Immature natural killer cell (primary cell): ENCODE results near the gene KRT14. TPM values are rescaled to one million over a fixed set of nuclear protein-coding genes. Genes with fewer than 3 reads are reported as not detected.
"Not testable (repeated sequence)": the region's sequence is repeated elsewhere in the genome, so short reads cannot be mapped to it uniquely, and the experiment has no call there.

ENCODE experiments used
- DNase-seq, 3 donors: peaks; one replicate each; pipeline ENCODE4 v3.0.0; 2022; ENCODE audit warnings: mixed read lengths in 1 of 3
- H3K27ac Mint-ChIP-seq, 6 donors: one replicate each; pipeline ENCODE4 v1.8.0; 2020; ENCODE audit warnings: mixed read lengths in 6 of 6, mild to moderate bottlenecking in 5 of 6, inconsistent platforms in 4 of 6, moderate library complexity in 3 of 6
- H3K27me3 Mint-ChIP-seq, 3 donors: one replicate each; pipeline ENCODE4 v1.8.0; 2020 to 2021; ENCODE audit warnings: low read depth in 3 of 3, mild to moderate bottlenecking in 3 of 3, mixed read lengths in 3 of 3, moderate library complexity in 3 of 3, inconsistent platforms in 1 of 3
- H3K36me3 Mint-ChIP-seq, 3 donors: one replicate each; pipeline ENCODE4 v1.8.0; 2020; ENCODE audit warnings: mixed read lengths in 3 of 3, inconsistent platforms in 2 of 3, mild to moderate bottlenecking in 2 of 3
- H3K4me1 Mint-ChIP-seq, 2 donors: one replicate each; pipeline ENCODE4 v1.8.0; 2020; ENCODE audit warnings: inconsistent platforms in 2 of 2, mild to moderate bottlenecking in 2 of 2, mixed read lengths in 2 of 2, moderate library complexity in 1 of 2
- H3K4me3 Mint-ChIP-seq, 5 donors: one replicate each; pipeline ENCODE4 v1.8.0; 2020; ENCODE audit warnings: mild to moderate bottlenecking in 5 of 5, mixed read lengths in 5 of 5, inconsistent platforms in 3 of 5, moderate library complexity in 3 of 5
- H3K9me3 Mint-ChIP-seq, 6 donors: one replicate each; pipeline ENCODE4 v1.8.0; 2020; ENCODE audit warnings: mild to moderate bottlenecking in 6 of 6, mixed read lengths in 6 of 6, inconsistent platforms in 4 of 6, moderate library complexity in 3 of 6
- polyA plus RNA-seq, 3 donors: library from polyadenylated mRNA; unstranded; fragments of 300-500 nt; fragmentation: Illumina TruSeq; gene quantifications; one replicate each; pipeline ENCODE4 v1.2.3, GENCODE V29; 2021

KRT14 gene
- not detected for polyA plus RNA-seq

- Mint-ChIP-seq H3K36me3 (no peaks in the 10 kb centered on the region), H3K27ac (peak within 1 kb of the TSS in 1 of 6 donors; percentile 27), H3K4me3 (no peak within 1 kb of the TSS), H3K9me3 (no peaks in the 10 kb centered on the region), H3K27me3 (peaks cover 2 to 9% (median 8%) of the 10 kb centered on the region in 3 donors), H3K4me1 (no peaks in the 10 kb centered on the region)
- DNase-seq = no peak
These were observed at the start of gene KRT14 for GRCh38 chr17:41586863-41587495. TSS of gene KRT14 (minus strand) at chr17:41586895. CDS start at chr17:41586834, 61 bp downstream.

DNA sequence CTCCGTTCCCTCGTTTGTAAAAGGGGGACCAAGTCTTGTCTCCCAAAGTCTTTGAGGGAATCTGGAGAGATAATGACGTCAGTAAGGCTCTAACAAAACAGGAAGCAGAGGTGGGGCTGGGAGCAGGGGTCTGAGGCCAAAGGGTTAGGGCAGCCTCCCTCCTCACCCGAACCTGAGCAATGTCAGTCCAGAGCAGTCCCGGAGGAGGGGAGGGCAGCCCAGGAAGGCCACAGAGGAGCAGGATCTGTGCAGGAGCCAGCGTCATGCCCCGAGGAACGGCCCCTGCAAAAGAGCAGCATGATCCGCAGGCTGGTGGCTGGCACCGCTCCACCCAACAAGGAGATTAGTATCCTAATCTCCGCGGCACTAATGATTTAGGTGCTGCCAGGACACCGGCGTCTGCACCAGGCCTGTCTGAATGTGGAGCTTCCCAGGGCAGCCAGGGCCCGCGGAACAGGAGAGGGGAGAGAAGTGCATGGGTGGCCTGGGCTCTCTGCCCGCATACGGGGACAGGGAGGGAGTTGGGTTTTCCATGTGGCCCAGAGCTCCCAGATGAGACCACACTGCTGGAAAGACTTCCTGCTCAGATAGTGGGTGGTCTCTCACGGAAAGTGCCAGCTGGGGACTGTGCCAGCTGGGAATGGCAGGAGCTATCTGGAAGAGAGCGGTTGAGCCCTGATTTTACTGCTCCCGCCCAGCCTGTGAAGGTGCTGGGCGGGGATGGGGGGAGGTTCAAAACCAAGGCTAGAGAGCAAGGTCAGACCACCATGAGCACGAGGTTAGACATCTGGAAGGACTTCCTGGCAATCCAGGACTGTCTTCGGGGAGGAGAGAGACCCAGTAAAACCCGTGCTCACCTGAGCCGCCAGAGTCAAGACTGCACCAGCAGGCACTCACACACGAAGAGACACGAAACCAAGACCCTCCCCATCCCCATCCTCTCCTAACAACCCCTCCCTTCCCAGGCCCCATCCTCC, 48.7 kb upstream of the KRT14 start:
- Mint-ChIP-seq H3K36me3 (no peaks in the 10 kb centered on the region), H3K9me3 (no peaks in the 10 kb centered on the region), H3K4me3 (no peak overlapping the region), H3K4me1 (no peaks in the 10 kb centered on the region), H3K27ac (no peak overlapping the region), H3K27me3 (no peaks in the 10 kb centered on the region)
- no peak for DNase-seq

DNA sequence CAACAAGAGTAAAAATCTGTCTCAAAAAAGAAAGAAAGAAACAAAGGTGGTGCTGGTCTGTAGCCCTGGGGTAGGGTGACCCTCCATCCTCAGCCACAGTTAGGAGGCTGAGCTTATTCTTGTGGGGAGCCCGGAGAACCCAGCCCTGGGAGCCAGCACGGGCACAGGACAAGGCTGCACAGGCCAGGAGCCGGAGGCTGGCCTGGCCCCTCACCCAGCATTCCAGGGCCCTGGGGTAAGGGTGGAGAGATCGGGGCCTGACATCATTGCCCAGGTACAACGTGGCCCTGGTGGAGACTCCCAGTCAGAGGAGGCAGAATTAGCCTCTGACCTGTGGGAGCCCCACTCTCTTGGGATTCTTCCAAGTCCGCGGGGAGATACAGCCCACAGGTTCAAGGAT, 47.9 kb upstream of the KRT14 start:
- Mint-ChIP-seq H3K36me3 (no peaks in the 10 kb centered on the region), H3K4me3 (no peak overlapping the region), H3K27ac (no peak overlapping the region), H3K4me1 (no peaks in the 10 kb centered on the region), H3K9me3 (no peaks in the 10 kb centered on the region), H3K27me3 (no peaks in the 10 kb centered on the region)
- no peak for DNase-seq

- Mint-ChIP-seq H3K27ac (no peak overlapping the region), H3K27me3 (no peaks in the 10 kb centered on the region), H3K9me3 (no peaks in the 10 kb centered on the region), H3K4me3 (no peak overlapping the region), H3K36me3 (no peaks in the 10 kb centered on the region), H3K4me1 (no peaks in the 10 kb centered on the region)
- no peak for DNase-seq
These were observed 47.0 kb upstream of the KRT14 start for GRCh38 chr17:41633556-41634199.

DNA sequence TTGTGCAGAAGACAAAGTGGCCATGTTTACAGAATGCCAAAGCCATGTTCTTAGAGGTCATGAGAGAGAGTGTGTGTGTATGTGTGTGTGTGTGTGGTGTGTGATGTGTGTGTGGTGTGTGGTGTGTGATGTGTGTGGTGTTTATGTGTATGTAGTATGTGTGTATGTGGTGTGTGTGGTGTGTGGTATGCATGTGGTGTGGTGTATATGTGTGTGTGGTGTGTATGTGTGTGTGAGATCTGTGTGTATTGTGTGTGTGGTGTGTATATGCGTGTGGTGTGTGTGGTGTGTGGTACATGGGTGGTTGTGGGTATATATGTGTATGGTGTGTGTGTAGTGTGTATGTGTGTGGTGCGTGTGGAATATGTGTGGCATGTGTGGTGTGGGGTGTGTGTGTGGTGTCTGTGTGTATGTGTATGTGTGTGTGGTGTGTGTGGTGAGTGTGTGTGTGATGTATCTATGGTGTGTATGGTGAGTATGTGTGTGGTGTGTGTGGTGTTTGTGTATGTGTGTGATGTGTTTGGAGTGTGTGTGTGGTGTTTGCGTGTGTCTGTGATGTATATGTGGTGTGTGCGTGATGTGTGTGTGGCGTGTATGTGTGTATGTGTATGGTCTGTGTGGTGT, 45.9 kb upstream of the KRT14 start:
- Mint-ChIP-seq H3K36me3 (no peaks in the 10 kb centered on the region), H3K4me3 (no peak overlapping the region), H3K4me1 (no peaks in the 10 kb centered on the region), H3K27ac (no peak overlapping the region), H3K9me3 (no peaks in the 10 kb centered on the region), H3K27me3 (no peaks in the 10 kb centered on the region)
- DNase-seq = no peak

- no peaks in the 10 kb centered on the region for H3K4me1 Mint-ChIP-seq
These were observed 45.2 kb upstream of the KRT14 start for GRCh38 chr17:41631898-41632285.

DNA sequence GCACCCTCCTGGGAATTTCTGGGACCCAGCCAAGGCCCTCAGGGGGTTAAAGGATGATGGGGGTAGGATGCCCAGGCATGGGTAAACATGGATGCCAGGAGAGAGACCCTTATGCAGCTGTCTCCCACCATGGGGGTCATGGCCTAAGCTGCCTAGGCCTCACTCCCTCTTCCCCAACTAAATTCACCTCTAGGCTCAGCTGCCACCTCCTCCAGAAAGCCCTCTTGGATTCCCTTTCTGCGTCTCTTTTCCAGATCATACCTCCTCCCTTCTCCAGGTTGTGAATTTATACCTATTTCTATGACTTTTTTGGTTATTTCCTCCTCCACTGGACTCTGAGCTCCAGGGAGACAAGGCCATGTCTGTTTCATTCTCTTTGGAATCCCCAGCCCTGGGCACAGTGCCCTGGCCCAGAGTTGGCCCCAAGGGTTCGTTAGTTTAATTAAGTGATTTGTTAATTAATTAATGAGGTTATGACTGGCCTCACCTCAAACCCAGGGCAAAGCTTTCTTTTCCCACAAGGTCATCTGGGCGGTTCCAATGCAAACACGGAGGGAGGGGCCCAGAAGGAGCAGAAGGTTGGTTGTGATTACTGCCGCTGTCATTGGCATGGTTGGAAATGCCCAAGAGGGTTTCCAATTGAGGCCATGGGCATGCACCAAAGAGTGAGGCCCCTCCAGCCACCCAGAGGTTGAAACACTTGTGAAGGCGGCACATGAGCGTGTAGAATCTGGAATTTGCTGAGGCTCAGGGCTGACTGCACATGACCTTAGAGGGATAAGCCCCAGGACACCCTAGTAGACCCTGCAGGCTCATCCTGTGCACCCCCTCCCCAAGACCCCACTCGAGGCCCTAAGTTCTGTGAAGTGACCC, 44.6 kb upstream of the KRT14 start:
- H3K4me1 Mint-ChIP-seq = no peaks in the 10 kb centered on the region
- H3K9me3 Mint-ChIP-seq = no peaks in the 10 kb centered on the region
- no peaks in the 10 kb centered on the region for H3K27me3 Mint-ChIP-seq
- H3K36me3 Mint-ChIP-seq = no peaks in the 10 kb centered on the region
- H3K4me3 Mint-ChIP-seq = no peak overlapping the region
- no peak for DNase-seq
- no peak overlapping the region for H3K27ac Mint-ChIP-seq

More at GRCh38 chr17:41631898-41632285, 45.2 kb upstream of the KRT14 start:
- no peak for DNase-seq
- H3K27me3 Mint-ChIP-seq = no peaks in the 10 kb centered on the region
- H3K36me3 Mint-ChIP-seq = no peaks in the 10 kb centered on the region
- no peaks in the 10 kb centered on the region for H3K9me3 Mint-ChIP-seq
- no peak overlapping the region for H3K27ac Mint-ChIP-seq
- no peak overlapping the region for H3K4me3 Mint-ChIP-seq

DNA sequence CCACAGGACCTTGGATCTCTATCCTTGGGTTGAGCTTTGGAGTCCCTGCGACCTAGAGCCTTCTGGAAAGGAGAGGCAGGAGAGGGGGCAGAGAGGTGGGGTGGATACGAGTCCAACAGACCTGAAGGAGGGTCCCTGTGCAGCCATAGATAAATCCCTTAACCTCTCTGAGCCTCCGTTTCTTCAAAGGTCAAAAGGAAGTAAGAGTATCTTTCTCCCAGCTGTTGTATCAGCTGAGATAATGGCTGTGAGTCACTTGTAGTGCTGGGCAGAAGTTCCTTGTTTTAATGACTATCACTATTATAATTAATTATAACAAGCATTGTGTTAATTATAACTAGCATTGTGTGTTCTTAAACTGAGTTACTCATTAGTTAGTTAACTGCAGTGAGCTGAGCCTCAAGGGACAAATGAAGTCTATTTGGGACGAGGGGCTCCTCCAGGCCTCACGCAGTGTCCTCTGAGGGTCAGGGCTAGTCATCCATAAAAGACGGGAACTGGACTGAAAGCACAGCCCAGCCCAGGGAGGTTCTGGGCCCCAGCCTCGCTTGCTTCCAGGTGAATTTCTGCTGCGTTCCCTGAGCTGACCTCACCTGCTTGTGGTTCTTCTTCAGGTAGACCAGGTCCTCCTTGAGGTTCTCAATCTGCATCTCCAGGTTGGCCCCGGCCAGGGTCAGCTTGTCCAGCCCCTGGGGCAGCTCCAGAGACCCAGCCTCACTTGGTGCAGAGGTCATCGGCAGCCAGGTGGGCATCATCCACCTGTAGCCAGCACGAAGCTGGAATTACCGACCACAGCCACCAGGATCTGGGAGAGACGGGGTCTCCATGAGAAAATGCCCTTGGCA, 43.4 kb upstream of the KRT14 start:
- H3K36me3 Mint-ChIP-seq = no peaks in the 10 kb centered on the region
- H3K27ac Mint-ChIP-seq = no peak overlapping the region
- H3K9me3 Mint-ChIP-seq = no peaks in the 10 kb centered on the region
- H3K27me3 Mint-ChIP-seq = no peaks in the 10 kb centered on the region
- no peak overlapping the region for H3K4me3 Mint-ChIP-seq
- no peak for DNase-seq
- no peaks in the 10 kb centered on the region for H3K4me1 Mint-ChIP-seq

DNA sequence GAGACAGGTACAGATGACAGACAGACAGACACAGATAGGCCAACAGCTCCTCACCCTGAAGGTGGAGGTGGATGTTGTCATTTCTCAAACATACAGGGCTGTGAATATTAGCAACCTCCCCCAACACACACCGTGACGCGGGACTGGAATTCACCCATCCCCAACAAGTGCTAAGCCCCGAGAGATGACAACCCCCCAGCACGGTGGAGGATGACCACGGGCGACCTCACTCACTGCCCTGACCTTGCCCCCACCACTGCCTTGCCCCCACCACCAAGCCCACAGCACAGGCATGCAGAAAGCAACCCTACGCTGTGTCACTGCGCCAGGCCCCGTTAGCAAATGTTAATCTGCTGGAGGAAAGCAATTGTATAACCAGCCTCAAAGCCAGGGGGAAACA, 42.6 kb upstream of the KRT14 start:
- no peak overlapping the region for H3K27ac Mint-ChIP-seq
- no peaks in the 10 kb centered on the region for H3K4me1 Mint-ChIP-seq
- no peaks in the 10 kb centered on the region for H3K27me3 Mint-ChIP-seq
- no peak for DNase-seq
- H3K9me3 Mint-ChIP-seq = no peaks in the 10 kb centered on the region
- H3K4me3 Mint-ChIP-seq = no peak overlapping the region
- H3K36me3 Mint-ChIP-seq = no peaks in the 10 kb centered on the region

DNA sequence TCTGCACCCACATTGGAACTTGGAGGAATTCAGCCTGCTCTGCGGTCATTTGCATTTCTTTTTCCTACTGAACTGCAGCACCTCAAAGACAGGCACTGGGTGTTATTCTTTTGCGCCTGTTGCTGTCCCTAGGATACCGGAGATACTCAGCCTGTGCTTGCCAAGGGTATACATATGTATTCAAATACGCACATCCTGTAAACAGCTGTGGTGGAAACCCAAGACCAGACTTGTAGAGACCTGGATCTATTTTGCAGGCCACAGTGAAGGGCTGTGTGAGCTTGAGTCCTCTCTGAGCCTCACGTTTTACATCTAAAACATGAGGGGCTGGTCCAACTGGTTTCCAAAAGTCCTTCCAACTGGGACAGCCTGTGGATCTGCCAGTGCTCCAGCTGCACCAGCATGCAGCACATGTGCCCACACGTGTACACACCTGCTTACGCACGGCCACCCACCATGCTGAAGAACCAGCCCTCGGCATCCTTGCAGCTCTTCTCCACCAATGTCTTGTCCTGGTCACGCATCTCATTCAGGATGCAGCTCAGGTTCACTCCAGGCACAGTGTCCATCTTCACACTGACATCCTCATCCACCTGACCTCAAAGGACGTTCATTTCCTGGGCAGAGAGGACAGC, 42.0 kb upstream of the KRT14 start:
- not testable (repeated sequence) for H3K27me3 Mint-ChIP-seq, DNase-seq, H3K36me3 Mint-ChIP-seq, H3K4me1 Mint-ChIP-seq, H3K4me3 Mint-ChIP-seq, H3K9me3 Mint-ChIP-seq, H3K27ac Mint-ChIP-seq

DNA sequence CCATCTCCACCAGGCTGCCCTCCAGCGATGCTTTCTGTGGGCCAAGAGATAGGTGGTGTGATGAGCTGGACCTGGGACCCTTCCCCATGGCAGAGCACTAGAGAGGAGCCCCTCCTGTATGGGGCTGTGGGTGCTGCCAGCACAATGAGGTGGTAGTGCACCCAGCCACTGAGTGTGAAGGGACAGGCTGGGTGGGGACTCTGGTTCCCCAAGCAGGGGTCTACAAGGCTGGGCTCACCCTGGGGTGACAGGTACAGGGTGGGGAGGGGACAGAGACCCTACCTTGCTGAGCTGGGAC, 41.3 kb upstream of the KRT14 start:
- H3K4me1 Mint-ChIP-seq, DNase-seq, H3K4me3 Mint-ChIP-seq, H3K27me3 Mint-ChIP-seq, H3K27ac Mint-ChIP-seq, H3K36me3 Mint-ChIP-seq, H3K9me3 Mint-ChIP-seq: not testable (repeated sequence)

GRCh38 chr17:41627316-41628072, 40.8 kb upstream of the KRT14 start:
- no peak for DNase-seq
- Mint-ChIP-seq H3K36me3 (no peaks in the 10 kb centered on the region), H3K4me1 (no peaks in the 10 kb centered on the region), H3K4me3 (no peak overlapping the region), H3K27ac (no peak overlapping the region), H3K9me3 (no peaks in the 10 kb centered on the region), H3K27me3 (no peaks in the 10 kb centered on the region)
